ENCODE data around the gene KIAA0930. TPM values are rescaled to one million over a fixed set of nuclear protein-coding genes. Genes with fewer than 3 reads are reported as not detected.

KIAA0930 gene
- polyA plus RNA-seq, 1 of the 3 experiments (the other 2 are of a cell fraction): 80.8 TPM

DNA sequence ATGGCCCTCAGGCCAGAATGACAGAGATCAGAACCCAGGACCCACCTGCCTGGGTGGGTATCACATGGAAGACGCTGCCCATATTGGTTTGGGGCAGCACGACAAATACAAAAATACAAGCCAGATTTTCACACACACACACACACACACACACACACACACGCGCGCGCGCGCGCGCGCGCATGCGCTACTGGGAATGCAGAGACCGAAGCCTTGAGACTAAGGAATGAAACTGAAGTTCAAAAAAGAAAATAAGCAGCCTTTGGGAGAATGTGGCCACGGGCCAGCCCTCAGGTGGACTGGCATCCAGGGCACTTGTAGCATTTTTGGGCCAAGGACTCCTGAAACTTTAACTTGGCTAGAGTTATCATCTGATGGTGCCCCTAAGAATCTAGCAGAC lies 98.3 kb downstream of the KIAA0930 start (continued):
- no peak for TF ChIP-seq REST (IDR thresholded peaks at IDR 0.05; ENCODE audit: low read depth, low read length)
- TF ChIP-seq TAF1 (IDR thresholded peaks at IDR 0.05; ENCODE audit: borderline replicate concordance, low read depth, low read length): no peak
- TF ChIP-seq GATA2 (CRISPR knock-in tag; IDR thresholded peaks at IDR 0.05): no peak
- TF ChIP-seq TEAD4 (IDR thresholded peaks at IDR 0.05; ENCODE audit: borderline replicate concordance, insufficient read depth): no peak
- TF ChIP-seq MEF2A (IDR thresholded peaks at IDR 0.05; ENCODE audit: borderline replicate concordance, low read depth): no peak

Small RNAs within 50 kb of the gene (small RNA-seq; reads per million reads assigned to genes)
- gene MIR1249: 0 to 2.1 (median 0.13) reads per million in 7 experiments

Other genes starting within 250 kb of the KIAA0930 start
- 0.76 and 0.96 TPM in 2 replicates for gene PHF21B, start 230.9 kb downstream of the KIAA0930 start, polyA plus RNA-seq (2012; rRNA removed)
- gene NUP50, start 77.0 kb downstream of the KIAA0930 start, polyA plus RNA-seq (2012; rRNA removed): 4.7 and 7.3 TPM in 2 replicates
- gene UPK3A, start 44.1 kb upstream of the KIAA0930 start, polyA plus RNA-seq (2012; rRNA removed): not detected in 2 replicates
- 11.3 and 14.1 TPM in 2 replicates for gene FAM118A, start 69.0 kb upstream of the KIAA0930 start, polyA plus RNA-seq (2012; rRNA removed)
- gene SMC1B, start 172.7 kb upstream of the KIAA0930 start, polyA plus RNA-seq (2012; rRNA removed): not detected in 2 replicates
- not detected in 2 replicates for gene RIBC2, start 172.8 kb upstream of the KIAA0930 start, polyA plus RNA-seq (2012; rRNA removed)